Stimulated activated CD4-positive, alpha-beta T cell treated with anti-CD3 and anti-CD28 coated beads, Interleukin-15, amount 100 ng/mL, for 24 hours (primary cell): Measurements from ENCODE around the gene FOXA2.
"Not testable (repeated sequence)": the region's sequence is repeated elsewhere in the genome, so short reads cannot be mapped to it uniquely, and the experiment has no call there.

Experiments
- DNase-seq: peaks from one replicate; pipeline ENCODE4 v3.0.0-alpha.2; 2020

FOXA2 gene

DNA sequence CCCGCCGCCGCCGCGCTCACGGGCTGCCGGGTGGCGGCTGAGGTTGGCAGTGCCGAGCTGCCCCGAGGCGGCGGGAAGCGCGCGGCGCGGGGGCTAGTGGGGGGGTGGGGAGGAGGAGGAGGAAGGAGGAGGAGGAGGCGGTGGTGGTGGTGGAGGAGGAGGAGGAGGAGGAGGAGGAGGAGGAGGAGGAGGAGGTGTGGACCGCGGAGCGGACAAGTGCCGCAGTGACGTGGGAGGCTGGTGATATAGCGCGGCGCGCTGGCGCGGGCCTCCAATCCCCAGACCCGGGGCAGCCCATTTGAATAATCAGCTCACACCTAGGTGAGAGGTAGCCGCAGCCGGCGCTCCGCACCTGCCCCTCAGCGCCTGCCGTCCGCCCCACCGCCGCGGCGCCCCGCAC is at the start of gene FOXA2:
TSS of gene FOXA2 (minus strand) at position 51 of the 400 bp plus-strand sequence. CDS start 294 bp downstream, outside the sequence.
- DNase-seq: no peak

DNA sequence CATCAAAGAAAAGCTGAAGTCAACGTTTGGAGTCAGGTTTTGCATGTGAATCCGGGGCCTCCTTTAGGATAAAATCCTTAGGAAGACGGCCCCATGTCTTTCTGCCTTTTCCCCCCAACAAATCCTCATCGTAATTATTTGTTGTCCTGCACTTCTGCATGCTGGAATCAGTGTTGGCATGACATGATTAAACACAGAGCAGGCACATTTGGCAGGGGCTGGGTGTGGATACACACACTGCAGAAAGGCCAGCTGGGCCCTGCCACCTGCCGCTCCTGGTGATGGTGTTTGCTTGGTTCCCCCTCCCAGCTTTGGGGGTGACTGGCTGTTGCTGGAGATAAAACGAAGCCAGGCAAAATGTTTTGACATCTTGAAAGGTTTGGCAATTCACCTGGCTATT is 46.3 kb upstream of the FOXA2 start:
- DNase-seq: no peak

DNA sequence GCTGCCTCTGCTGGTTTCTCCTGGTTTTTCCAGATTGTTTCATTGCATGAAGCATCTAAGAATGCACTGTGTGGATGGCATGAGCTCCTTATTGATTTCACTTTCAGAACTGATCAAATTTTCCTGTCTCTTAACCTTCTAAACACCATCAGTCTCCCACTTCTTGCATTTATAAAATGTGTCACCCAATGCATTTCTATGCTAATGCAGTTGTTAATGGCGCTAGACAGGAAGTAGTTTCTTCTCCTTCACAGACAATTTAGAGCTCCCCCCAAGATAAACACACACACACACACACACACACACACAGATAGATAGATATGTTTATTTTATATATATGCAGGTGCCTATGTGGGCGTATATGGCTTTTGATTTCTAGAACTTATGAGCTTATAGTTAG is 45.6 kb upstream of the FOXA2 start:
- no peak for DNase-seq

DNA sequence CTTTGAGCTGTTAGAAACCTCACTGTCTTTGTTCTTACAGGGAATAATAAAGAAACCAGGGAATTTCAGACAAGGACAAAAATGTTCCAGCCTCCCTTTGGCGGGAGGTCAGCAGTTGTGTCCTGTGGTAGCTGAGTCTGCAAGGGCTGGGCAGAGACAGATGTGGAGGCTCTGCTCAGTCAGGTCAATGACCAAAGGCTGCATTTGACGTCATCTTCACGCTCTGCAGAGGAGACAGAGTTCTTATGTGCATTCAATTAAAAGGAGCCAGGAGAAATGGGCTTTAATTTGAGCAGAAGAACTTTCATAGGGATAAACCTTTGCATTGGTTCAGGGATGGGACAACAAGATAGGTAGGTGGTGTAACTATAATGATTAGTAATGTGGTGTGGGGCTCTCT is 45.1 kb upstream of the FOXA2 start:
- DNase-seq: no peak

DNA sequence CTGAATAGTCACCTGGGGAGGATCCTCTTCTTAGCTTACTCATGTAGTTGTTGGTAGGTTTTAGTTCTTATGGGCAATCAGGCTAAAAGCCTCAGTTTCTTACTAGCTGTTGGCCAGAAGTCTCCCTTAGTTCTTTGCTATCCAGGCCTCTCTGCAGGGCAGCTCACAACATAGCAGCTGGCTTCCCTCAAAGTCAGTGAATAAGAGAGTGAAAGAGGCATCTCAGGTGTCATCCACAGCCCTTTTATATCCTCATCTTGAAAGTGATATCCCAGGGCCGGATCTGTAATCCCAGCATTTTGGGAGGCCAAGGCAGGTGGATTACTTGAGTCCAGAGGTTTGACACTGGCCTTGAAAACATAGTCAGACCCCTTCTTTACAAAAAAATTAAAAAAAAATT is 42.1 kb upstream of the FOXA2 start:
- no peak for DNase-seq

DNA sequence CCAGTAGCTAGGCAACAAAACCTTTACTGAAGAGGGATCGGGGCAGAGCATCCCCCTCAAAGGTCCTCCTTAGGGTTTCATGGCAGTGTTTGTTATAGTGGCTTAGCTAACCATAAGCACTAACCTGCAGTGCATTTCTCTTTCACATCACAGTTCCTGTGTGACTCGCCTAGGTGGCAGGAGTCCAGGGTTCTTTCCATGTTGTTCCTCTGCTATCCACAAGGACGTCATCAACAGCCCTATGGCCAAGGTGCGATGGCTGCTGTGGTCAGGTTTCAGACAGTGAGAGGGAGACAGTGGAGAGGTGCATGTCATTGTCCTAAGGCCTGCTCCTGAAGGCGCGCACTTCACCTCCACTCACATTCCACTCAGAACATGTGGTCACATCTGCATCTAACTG is 38.8 kb upstream of the FOXA2 start:
- no peak for DNase-seq

DNA sequence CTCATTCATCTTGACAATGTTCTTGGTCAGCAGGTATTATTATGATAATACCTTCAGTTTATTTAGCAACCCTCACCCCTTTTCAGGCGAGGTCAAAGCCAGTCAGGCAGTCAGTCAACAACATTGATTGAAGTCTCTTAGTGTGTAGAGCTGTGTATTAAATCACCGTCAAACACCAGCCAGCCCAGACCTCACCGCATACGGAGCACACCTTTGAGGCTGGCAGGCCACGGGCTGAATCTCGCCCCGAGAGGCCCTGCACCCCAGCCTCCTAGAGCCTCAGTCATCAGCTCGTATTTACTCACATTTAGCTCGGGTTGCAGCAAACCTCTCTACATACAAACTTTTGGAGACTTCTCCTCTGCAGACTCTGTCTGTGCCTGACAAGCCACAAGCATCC is 36.0 kb upstream of the FOXA2 start:
- DNase-seq: no peak

DNA sequence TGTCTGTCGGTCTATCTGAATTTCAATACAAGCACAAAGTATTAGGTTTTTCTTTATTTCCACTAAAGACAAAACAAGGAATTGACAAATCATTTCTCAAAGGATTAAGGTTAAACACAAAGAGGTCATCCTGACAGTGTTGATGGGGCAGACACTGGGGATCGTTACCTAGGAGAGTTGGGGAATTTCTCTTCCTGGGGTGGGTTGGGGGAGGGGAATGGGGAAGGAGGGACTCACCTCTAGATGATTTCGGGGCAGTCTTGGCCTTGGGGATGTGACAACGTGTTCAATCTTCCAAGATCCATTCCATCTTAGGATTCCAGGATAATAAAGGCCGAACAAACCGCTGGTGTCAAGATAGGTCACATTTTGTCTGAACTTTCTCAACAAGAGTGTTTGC is 35.4 kb upstream of the FOXA2 start:
- no peak for DNase-seq

DNA sequence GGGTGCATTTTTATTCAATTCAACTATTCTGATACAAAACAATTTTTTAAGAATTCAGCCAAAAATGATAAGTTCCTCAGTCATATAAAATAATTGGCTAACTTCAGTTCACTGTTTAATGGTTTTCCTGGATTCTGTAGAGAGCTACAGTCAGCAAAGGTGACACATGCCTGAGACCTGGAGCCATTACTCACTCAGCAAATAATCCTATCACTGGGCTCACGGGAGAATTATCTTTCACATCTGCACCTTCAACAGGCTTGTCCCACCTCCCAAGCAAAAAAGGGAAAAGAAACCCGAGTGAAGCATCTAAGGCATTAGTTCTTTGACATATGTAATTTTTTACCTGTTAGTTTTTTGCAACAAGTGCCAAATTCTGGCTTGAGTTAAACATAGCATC is 34.9 kb upstream of the FOXA2 start:
- DNase-seq: no peak

DNA sequence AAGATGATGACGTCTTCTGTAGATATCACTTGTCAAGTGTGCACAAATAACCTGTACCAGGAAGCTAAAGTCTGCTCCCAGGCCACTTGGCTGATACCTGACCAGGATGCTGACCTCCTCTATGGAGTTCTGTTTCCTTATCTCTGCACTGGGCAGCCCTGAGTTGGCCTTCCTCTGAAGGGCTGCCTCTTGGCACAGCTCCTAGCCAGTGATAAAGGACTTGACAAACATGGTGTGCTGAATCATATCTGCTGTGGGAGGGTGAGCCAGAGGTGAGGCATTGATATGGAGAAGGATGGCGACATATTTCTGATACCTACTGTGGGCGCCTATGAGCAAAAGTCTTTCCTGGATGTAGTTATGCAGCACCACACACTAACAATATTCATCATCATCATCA is 32.8 kb upstream of the FOXA2 start:
- no peak for DNase-seq

DNA sequence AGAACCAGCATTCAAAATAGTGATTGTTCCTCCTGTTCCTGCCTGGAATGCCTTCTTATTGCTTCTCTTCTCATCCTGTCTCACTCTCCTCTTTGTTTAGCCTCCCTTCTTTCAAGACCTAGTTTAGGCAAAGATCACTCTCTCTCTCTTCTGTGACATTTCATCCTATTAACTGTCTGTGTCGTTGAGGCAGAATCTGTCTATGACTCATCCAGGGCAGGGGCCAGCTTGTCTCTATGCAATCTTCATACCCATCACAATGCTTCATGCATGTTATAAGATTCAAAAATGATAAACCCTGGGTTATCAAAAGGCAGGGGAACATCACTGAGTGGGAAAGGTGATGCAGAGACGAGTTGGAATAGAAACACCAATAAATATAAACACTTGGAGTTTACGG is 32.2 kb upstream of the FOXA2 start:
- DNase-seq: no peak

DNA sequence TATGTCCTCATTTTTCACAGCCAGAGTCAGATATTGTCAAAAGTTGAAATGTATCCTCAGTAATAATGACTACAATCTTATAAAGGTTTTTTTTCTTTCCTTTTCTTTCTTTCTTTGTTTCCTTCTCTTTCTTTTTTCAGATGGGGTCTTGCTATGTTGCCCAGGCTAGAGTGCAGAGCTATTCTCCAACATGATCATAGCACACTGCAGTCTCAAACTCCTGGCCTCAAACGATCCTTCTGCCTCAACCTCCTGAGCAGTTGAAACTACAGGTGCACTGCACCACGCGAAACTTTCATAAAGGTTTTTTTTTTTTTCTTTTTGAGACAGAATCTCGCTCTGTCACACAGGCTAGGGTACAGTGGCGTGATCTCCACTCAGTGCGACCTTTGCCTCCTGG is 31.1 kb upstream of the FOXA2 start:
- DNase-seq: no peak

DNA sequence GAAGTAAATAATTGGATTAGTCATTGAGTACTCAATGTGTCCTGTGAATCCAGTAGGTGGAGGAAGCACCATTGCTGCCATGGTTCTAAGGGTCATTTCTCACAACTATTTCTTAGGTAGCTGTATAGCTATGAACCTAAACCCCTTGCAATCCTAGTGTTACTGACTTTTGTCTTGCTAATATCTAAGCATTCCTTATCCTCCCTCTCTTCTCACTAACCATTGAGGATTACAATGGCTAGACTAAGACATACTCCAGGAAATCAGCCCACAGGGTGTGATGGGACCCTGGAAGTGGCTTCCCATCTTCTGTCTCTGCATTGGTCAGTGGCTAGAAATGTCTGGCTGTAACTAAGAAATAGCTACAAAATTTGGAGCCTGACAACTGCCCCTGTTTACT is 27.3 kb upstream of the FOXA2 start:
- no peak for DNase-seq

DNA sequence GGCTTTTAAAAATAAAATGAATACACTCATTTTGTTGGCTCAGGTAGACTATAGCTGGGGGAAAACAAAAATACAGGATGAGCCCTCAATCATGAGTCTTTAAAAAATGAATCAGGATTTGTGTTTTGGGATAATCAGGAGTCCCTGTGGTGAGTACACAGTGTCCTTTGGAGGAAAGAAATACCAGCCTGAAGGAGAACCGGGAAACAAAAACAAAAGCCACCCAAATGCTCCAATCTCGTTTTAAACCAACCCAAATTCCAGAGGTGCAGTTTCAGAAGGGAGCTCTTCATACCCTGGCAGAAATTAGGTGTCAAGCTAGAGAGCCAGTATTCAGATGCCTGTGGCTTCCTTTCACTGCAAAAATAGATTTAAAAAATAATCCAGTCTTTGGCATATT is 23.3 kb upstream of the FOXA2 start:
- DNase-seq: no peak

DNA sequence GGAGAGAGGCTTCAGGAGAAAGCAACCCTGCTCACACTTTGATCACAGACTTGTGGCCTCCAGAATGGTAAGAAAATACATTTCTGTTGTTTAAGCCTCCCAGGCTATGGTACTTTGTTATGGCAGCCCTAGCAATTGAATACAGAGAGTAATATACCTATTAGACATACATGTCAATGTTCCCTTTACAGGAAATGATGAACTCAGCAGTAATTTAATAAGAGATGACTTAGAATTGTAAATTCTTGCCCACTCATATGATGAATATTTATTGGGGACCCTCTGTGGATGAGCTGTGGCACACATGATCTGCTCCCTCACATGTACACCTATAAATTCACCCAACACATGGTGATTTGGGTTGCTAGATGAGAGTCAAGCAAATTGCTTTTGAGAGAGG is 20.4 kb upstream of the FOXA2 start:
- no peak for DNase-seq

DNA sequence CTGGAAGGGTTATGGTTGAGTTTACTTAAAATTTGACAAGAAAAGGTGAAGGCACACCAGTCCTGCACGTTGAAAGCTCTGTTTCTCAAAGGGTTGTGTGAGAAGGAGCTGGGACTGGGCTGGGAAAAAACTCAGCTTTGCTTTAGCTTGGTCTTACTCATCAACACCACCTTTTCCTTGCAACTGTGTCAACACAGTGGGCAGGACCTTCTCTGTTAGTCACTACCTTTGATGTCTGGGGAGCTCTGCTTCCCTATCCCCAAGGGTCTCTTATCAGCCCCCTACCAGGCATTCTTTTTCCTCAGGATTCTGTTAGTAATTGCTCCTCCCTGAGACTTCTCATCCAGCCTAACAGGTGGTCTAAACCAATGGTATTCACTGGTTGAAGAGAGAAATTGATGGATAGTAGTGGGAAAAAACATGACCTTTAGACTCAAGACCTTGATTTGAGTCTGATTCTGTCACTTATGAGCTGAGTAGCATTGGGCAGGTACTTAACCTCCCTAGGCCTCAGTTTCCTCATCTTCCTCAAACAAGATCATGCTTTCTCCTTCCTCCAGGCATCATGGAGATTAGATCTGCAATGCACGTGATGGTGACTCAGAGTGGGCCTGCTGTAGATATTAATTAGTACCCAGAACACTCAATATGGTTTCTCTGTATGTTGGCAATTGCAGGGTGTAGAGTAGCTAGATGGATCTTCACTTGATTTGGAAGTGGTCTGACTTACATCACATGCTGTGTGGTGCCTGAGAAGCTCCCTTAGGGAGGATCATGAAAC is 17.2 kb upstream of the FOXA2 start:
- no peak for DNase-seq

DNA sequence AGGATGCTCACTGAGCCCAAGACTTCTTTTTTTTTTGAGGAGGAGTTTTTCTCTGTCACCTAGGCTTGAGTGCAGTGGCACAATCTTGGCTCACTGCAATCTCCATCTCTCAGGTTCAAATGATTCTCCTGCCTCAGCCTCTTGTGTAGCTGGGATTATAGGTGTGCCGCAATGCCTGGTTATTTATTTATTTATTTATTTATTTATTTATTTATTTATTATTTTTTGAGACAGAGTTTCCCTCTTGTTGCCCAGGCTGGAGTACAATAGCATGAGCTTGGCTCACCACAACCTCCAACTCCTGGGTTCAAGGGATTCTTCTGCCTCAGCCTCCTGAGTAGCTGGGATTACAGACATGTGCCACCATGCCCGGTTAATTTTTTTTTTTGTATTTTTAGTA is 14.9 kb upstream of the FOXA2 start:
- not testable (repeated sequence) for DNase-seq

DNA sequence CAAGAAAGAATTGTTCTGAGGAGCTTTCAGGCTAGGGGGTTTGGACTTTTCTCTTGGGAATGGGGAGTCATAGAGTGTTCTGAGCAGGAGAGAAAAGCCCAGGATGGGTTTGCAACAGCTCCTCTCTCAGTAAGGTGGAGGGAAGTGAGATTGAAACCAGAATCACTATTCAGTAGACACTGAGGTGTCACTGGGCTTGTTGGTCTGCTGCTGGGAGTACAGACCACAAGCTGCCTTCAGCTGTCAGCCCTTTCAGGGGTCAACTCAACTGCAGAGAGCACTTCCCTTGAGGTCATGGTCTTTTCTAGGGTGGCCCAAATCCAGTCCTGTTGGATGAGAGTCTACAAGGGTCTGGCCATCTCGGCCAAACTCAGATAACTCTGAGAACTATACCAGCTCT is 12.9 kb upstream of the FOXA2 start:
- no peak for DNase-seq

DNA sequence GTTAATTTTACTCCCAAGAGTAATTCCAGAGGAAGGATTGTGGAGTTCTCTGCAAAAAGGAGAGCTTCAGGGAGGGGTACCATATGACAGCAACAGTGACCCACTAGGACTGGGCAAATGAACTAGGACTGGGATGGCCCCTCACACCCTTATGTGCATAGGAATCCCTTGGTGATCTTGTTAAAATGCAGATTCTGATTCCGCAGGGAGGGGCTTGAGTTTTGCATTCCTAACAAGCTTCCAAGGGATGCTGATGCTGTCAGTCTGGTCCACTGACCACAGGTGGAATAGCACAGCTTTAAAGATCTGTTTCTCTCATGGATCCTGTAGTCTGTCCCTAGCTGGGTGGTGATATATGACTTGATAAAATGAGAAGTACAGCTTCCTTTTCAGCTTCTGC is 6.3 kb upstream of the FOXA2 start:
- DNase-seq: no peak

DNA sequence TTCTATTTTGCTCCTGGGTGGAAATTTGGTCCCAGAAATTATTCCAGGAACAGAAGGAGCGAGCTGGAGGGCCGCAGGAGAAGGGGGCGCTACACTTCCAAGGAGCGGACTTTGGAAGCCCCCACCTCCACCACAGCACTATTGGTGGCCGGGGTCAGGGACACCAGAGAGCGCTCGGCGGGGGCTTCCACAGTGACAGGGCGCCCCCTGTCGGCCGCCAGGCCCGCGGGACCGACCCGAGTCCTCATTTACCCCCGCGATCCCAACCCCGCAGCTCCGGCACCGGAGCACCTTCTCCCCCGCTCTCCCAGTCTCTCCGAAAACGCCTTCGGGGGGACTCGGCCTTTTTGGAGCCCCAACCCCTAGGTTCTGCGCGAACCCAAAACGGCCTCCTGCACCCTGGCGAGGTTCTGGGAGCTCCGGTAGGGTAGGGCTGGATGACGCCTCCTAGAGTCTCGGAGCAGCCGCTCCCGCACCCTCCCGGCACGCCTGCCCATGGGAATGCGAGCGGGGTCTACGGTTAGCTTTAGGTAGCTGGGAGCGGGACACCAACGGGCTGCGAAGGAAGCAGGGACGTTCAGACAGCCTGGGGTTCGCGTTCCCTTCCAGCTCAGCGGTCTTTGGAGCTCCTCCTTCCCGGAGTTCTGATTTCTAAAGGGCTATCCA is 2.4 kb upstream of the FOXA2 start:
- peak; percentile 40 for DNase-seq

DNA sequence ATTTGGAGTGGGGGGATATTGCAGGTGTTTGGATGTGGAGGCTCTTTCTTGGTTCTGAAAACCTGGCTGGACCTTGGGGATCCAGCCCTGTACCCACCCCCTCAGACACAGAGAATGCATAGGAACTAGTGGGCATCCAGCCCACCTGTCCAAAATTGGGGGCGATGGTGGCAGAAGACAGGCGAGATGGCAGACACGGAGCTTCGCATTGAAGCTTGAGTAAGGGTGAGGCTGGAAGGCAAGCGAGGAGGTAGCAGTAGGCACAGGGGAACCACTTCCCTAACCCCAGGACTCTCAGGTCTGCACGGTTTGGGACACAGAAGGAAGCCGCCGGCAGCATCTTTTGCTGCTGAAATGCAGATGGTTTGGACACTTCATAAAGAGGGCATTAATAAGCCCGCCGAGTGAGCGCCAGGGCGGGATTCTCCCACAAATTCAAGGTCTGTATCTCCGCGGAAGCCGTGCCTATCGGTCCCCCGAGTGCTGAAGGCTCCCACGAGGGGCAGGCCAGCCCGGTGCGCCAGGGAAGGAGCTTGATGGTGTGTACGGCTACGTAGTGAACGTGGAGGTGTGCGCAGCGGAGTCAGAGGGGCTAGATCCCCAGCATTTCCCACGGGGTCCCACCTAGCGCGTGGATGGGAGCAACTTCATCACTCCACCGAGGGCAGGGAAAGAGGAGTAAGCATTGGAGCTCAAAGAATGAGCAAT is 1.6 kb upstream of the FOXA2 start:
- DNase-seq: no peak

DNA sequence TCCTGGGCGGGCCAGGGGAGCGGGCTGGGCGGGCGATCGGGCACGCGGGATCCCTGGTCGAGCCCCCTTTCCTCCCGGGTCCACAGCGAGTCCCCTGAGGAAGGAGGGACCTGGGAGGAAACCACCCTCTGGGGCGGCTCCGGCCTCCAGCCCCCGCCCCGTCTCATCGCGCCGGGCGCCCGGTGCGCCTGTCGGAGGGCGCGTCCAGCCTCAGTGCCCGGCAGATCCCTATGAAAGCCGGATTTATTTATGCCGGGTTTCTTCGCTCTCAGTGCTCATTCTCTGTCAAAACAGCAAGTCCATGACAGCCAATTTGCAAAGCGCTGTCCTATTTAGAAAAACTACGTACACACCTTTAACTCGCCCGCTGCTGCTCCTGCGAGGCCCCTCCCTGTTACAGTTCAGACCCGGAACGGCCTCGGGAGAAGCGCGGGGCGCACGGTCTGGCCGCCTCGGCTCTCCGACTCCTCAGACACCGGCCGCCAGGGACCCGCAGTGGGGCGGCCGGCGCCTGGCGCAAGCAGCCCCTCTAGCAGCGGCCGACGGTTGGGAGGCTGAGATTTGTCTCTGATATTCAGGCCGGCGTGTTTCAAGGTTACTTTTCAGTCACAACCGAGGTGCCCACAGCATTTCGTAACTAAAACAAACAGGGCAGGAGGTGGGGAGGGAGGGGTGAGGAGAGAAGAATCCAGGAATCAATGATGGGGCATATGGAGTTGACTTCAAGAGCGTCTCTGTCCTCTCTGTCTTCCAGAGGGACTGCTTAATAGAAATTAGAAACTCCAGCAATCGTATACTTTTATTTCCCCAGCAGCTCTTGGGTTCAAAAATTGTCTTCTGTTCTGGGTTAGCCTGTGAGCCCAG is 782 bp upstream of the FOXA2 start:
- no peak for DNase-seq
